G401.6 (cell line): Measurements from ENCODE around the gene RETREG1.
"Not testable (repeated sequence)": the region's sequence is repeated elsewhere in the genome, so short reads cannot be mapped to it uniquely, and the experiment has no call there.

Source experiments
- FAIRE-seq: peaks from 2 replicates; lab custom pipeline; 2012; peaks lifted over from hg19 to GRCh38; lab: Jason Lieb, UNC

Gene RETREG1

GRCh38 chr5:16616536-16617273 lies at the start of gene RETREG1:
Gene RETREG1, minus strand, starts transcription at chr5:16616997. Its CDS starts 26 bp downstream, at chr5:16616971.
- no peak for FAIRE-seq

GRCh38 chr5:16666130-16666882 lies 49.5 kb upstream of the RETREG1 start:
- no peak for FAIRE-seq

- no peak for FAIRE-seq
Observed at GRCh38 chr5:16665601-16666000, 48.8 kb upstream of the RETREG1 start.

- no peak for FAIRE-seq
Observed at GRCh38 chr5:16664368-16664767, 47.6 kb upstream of the RETREG1 start.

GRCh38 chr5:16663840-16664239 lies 47.0 kb upstream of the RETREG1 start:
- FAIRE-seq, result no peak

GRCh38 chr5:16661713-16662112 lies 44.9 kb upstream of the RETREG1 start:
- FAIRE-seq, result no peak

GRCh38 chr5:16660982-16661381 lies 44.2 kb upstream of the RETREG1 start:
- no peak for FAIRE-seq

GRCh38 chr5:16659536-16659935 lies 42.7 kb upstream of the RETREG1 start:
- FAIRE-seq, result no peak

- FAIRE-seq, result no peak
Observed at GRCh38 chr5:16656561-16657191, 39.9 kb upstream of the RETREG1 start.

- no peak for FAIRE-seq
Observed at GRCh38 chr5:16654647-16655334, 38.0 kb upstream of the RETREG1 start.

GRCh38 chr5:16648739-16649138 lies 31.9 kb upstream of the RETREG1 start:
- not testable (repeated sequence) for FAIRE-seq

- no peak for FAIRE-seq
Observed at GRCh38 chr5:16644301-16644889, 27.6 kb upstream of the RETREG1 start.

- no peak for FAIRE-seq
Observed at GRCh38 chr5:16642867-16643266, 26.1 kb upstream of the RETREG1 start.

- FAIRE-seq, result no peak
Observed at GRCh38 chr5:16639206-16639605, 22.4 kb upstream of the RETREG1 start.

- no peak for FAIRE-seq
Observed at GRCh38 chr5:16628376-16628775, 11.6 kb upstream of the RETREG1 start.

GRCh38 chr5:16626696-16627264 lies 10.0 kb upstream of the RETREG1 start:
- no peak for FAIRE-seq

GRCh38 chr5:16625096-16625495 lies 8.3 kb upstream of the RETREG1 start:
- no peak for FAIRE-seq

- FAIRE-seq, result no peak
Observed at GRCh38 chr5:16619136-16619535, 2.3 kb upstream of the RETREG1 start.

- no peak for FAIRE-seq
Observed at GRCh38 chr5:16618138-16618897, 1.5 kb upstream of the RETREG1 start.

GRCh38 chr5:16617274-16617968 lies 624 bp upstream of the RETREG1 start:
- FAIRE-seq, result no peak
